PC-3 (cell line): ENCODE data around the gene TNFRSF18. TPM values are rescaled to one million over a fixed set of nuclear protein-coding genes. Genes with fewer than 3 reads are reported as not detected.

Experiments
- ATAC-seq: fragments of 200-7000 bp; cut with Tn5 transposase; 2 replicates; pipeline ENCODE4 v1.9.1; 2020; ENCODE audit warnings: mild to moderate bottlenecking, moderate library complexity
- BruUV-seq: library from RNA; stranded (reverse); fragments of 400-500 nt; replicated peaks from 2 replicates; lab custom pipeline; 2021; lab: Mats Ljungman, UMichigan
- CTCF ChIA-PET: fragments of 300-600 bp; sonication (Branson Sonifier 250); formaldehyde crosslinking; loops from one replicate; lab custom pipeline; 2022; ENCODE audit warnings: antibody characterized with exemption; lab: Charles Lee
- POLR2A ChIA-PET: fragments of 300-600 bp; sonication (Branson Sonifier 250); formaldehyde crosslinking; loops from one replicate; lab custom pipeline; 2022; ENCODE audit warnings: antibody characterized with exemption; ENCODE audit not compliant: unreplicated experiment; lab: Charles Lee
- DNase-seq: peaks from one replicate; pipeline ENCODE4 v3.0.0-alpha.2; 2015
- H2AFZ ChIP-seq: fragments of 300-600 bp; sonication (generic); 2 replicates; pipeline ENCODE4 v1.6.0; 2016; ENCODE audit warnings: antibody characterized with exemption, low read length
- H3F3A ChIP-seq: fragments of 300-600 bp; sonication (generic); one replicate; pipeline ENCODE4 v1.6.0; 2017; ENCODE audit warnings: antibody characterized with exemption, low read length, control low read depth, mild to moderate bottlenecking; ENCODE audit not compliant: unreplicated experiment
- H3K27ac ChIP-seq: fragments of 300-600 bp; sonication (generic); 2 replicates; pipeline ENCODE4 v1.5.1; 2016; ENCODE audit warnings: mild to moderate bottlenecking, low read length
- H3K27me3 ChIP-seq: fragments of 300-600 bp; sonication (generic); 2 replicates; pipeline ENCODE4 v1.6.1; 2016; ENCODE audit warnings: low read length, mixed read lengths
- H3K36me3 ChIP-seq: fragments of 300-600 bp; sonication (generic); 2 replicates; pipeline ENCODE4 v1.6.1; 2016; ENCODE audit warnings: low read depth, mixed run types, low read length, mixed read lengths
- H3K4me1 ChIP-seq: fragments of 300-600 bp; sonication (generic); 2 replicates; pipeline ENCODE4 v1.5.1; 2016; ENCODE audit warnings: low read length; ENCODE audit not compliant: insufficient read depth
- H3K4me2 ChIP-seq: fragments of 300-600 bp; sonication (generic); 2 replicates; pipeline ENCODE4 v1.6.0; 2016; ENCODE audit warnings: low read length
- H3K4me3 ChIP-seq: fragments of 300-600 bp; sonication (generic); 2 replicates; pipeline ENCODE4 v1.5.1; 2016; ENCODE audit warnings: mild to moderate bottlenecking, low read length, mixed read lengths
- H3K79me2 ChIP-seq: fragments of 300-600 bp; sonication (generic); 2 replicates; pipeline ENCODE4 v1.6.1; 2017; ENCODE audit warnings: low read length, mixed read lengths
- H3K9ac ChIP-seq: fragments of 300-600 bp; sonication (generic); 2 replicates; pipeline ENCODE4 v1.6.0; 2016; ENCODE audit warnings: mild to moderate bottlenecking, low read length
- H3K9me2 ChIP-seq: fragments of 300-600 bp; sonication (generic); replicated peaks from 2 replicates; pipeline ENCODE4 v1.6.1; 2016; ENCODE audit warnings: mixed run types, low read length, mixed read lengths
- H3K9me3 ChIP-seq: fragments of 300-600 bp; sonication (generic); 2 replicates; pipeline ENCODE4 v1.6.1; 2016; ENCODE audit warnings: low read length, mixed read lengths
- H4K20me1 ChIP-seq: fragments of 300-600 bp; sonication (generic); 2 replicates; pipeline ENCODE4 v1.6.1; 2016; ENCODE audit warnings: low read length, mixed read lengths
- CTCF ChIP-seq: fragments of 300-600 bp; sonication (generic); conservative IDR thresholded peaks from 2 replicates; pipeline ENCODE4 v1.5.1; 2017; ENCODE audit warnings: antibody characterized with exemption, low read depth, mild to moderate bottlenecking, low read length
- EZH2 ChIP-seq: fragments of 300-600 bp; sonication (generic); IDR thresholded peaks from one replicate; pipeline ENCODE4 v1.6.1; 2017; ENCODE audit warnings: antibody characterized with exemption, mild to moderate bottlenecking, low read length; ENCODE audit not compliant: unreplicated experiment
- EZH2phosphoT487 ChIP-seq: fragments of 300-600 bp; sonication (generic); IDR thresholded peaks from 2 replicates; pipeline ENCODE4 v1.6.1; 2018; ENCODE audit warnings: mild to moderate bottlenecking, antibody characterized with exemption, low read length, borderline replicate concordance
- intact Hi-C: fragments of 100-400 bp; cut with micrococcal nuclease; formaldehyde crosslinking; loops from 2 replicates; pipeline ENCODE4 v1.9.0; 2023
- total RNA-seq: library from RNA; depleted of rRNA; stranded (reverse); fragments of >200 nt; gene quantifications from 2 replicates; pipeline ENCODE4 v1.2.3, GENCODE V29; 2014

The TNFRSF18 gene
- total RNA-seq, 1 experiment from 2014 or later, result 87.2 TPM

DNA sequence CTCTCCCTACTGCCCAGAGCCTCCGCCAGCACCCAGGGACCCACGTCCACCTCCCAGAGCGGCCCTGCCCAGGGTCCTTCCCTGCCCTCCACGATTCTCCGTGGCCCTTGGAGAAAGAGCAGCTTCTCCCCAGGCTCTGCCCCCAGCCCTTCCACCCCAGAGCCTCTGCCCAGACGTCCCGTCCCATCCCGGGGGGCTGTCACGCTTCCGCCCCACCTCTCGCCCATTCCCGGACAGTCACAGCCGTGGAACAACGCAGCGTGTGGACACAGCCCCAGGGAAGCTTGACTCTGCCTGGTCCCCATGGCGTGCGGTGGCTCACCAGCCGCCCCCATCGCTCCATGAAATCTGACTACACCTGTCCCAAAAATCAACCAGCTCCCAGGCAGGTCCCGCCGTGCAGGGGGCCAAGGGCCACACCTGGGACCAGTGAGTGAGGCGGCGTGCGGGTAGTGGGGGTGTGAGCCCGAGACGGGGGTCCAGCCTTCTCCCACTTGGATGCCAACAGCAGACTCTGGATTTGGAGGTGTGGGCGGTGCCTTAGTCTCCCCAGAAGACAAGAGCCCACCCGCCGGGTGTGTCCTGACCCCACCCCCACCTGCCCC, 45.2 kb downstream of the TNFRSF18 start:
- POLR2A ChIA-PET, result no interaction called here
- Histone ChIP-seq H3K9ac (no peak overlapping the region), H3K4me2 (no peak overlapping the region), H4K20me1 (peaks cover 25% of the 10 kb centered on the region), H3K27me3 (no peaks in the 10 kb centered on the region), H3K9me3 (no peaks in the 10 kb centered on the region), H2AFZ (no peak overlapping the region), H3F3A (no peaks in the 10 kb centered on the region), H3K4me1 (peaks cover 32% of the 10 kb centered on the region), H3K9me2 (no peaks in the 10 kb centered on the region), H3K36me3 (no peaks in the 10 kb centered on the region), H3K27ac (no peak overlapping the region), H3K4me3 (no peak overlapping the region), H3K79me2 (peaks cover 35% of the 10 kb centered on the region)
- no peak for DNase-seq
- CTCF ChIA-PET, result no interaction called here
- no peak for TF ChIP-seq EZH2phosphoT487
- TF ChIP-seq EZH2, result no peak
- TF ChIP-seq CTCF, result no peak
- no peak for ATAC-seq
- intact Hi-C loops, result no loop called here
- BruUV-seq, result no TSS peak

GRCh38 chr1:1160281-1160930, 46.0 kb downstream of the TNFRSF18 start:
- H3K4me1 ChIP-seq, result peaks cover 24% of the 10 kb centered on the region
- POLR2A ChIA-PET, result no interaction called here
- no peak for DNase-seq
- no peak overlapping the region for H2AFZ ChIP-seq
- H4K20me1 ChIP-seq, result peaks cover 17% of the 10 kb centered on the region
- no peaks in the 10 kb centered on the region for H3K9me3 ChIP-seq
- H3K4me2 ChIP-seq, result no peak overlapping the region
- no peaks in the 10 kb centered on the region for H3K36me3 ChIP-seq
- intact Hi-C loops, result no loop called here
- H3K9me2 ChIP-seq, result no peaks in the 10 kb centered on the region
- no peak for ATAC-seq
- H3K9ac ChIP-seq, result no peak overlapping the region
- no peak overlapping the region for H3K4me3 ChIP-seq
- H3K27me3 ChIP-seq, result no peaks in the 10 kb centered on the region
- CTCF ChIA-PET, result no interaction called here
- no peak for TF ChIP-seq CTCF
- no peak for TF ChIP-seq EZH2
- TF ChIP-seq EZH2phosphoT487, result no peak
- no peak overlapping the region for H3K27ac ChIP-seq
- no peaks in the 10 kb centered on the region for H3F3A ChIP-seq
- H3K79me2 ChIP-seq, result peaks cover 27% of the 10 kb centered on the region
- BruUV-seq, result no TSS peak
